K562 (cell line): ENCODE data around the gene EFCAB10. TPM values are rescaled to one million over a fixed set of nuclear protein-coding genes. Genes with fewer than 3 reads are reported as not detected.

Experiments
- ARNT ChIP-seq, 2 experiments: fragments of 450-650 bp; IDR thresholded peaks; 2 replicates each; pipeline ENCODE4 v1.6.1; 2016; ENCODE audit warnings: mild to moderate bottlenecking in 1 of 2
- CSDE1 ChIP-seq, 2 experiments: fragments of 450-650 bp; IDR thresholded peaks; 2 replicates each; pipeline ENCODE4 v1.6.1; 2016; ENCODE audit warnings: mild to moderate bottlenecking in 1 of 2
- FOXJ3 ChIP-seq: sonication (generic); formaldehyde crosslinking; IDR thresholded peaks from 2 replicates; pipeline ENCODE4 v1.4.0; 2020; ENCODE audit warnings: mild to moderate bottlenecking, missing genetic modification reagents
- GTF2E2 ChIP-seq: fragments of 200-800 bp; sonication (Bioruptor generic); IDR thresholded peaks from 2 replicates; pipeline ENCODE4 v1.6.1; 2016; ENCODE audit warnings: missing genetic modification characterization, missing compliant biosample characterization
- PCBP2 ChIP-seq: fragments of 200-400 bp; formaldehyde crosslinking; IDR thresholded peaks from 2 replicates; pipeline ENCODE4 v1.6.1; 2018; ENCODE audit warnings: low read length, low read depth, mild to moderate bottlenecking, moderate library complexity; ENCODE audit not compliant: poor library complexity, severe bottlenecking
- POLR2AphosphoS5 ChIP-seq: IDR thresholded peaks from 2 replicates; pipeline ENCODE4 v1.6.1; 2011; ENCODE audit warnings: mild to moderate bottlenecking, low read depth, low read length, moderate library complexity; ENCODE audit not compliant: control insufficient read depth, insufficient read depth
- SAP30 ChIP-seq: fragments of 200-600 bp; sonication (generic); IDR thresholded peaks from 2 replicates; pipeline ENCODE4 v1.6.1; 2012; ENCODE audit warnings: borderline replicate concordance, low read depth, mild to moderate bottlenecking, moderate library complexity, low read length, control low read depth, inconsistent platforms; ENCODE audit not compliant: insufficient read depth, poor library complexity, severe bottlenecking
- TSHZ1 ChIP-seq: fragments of 250-450 bp; sonication (Bioruptor Pico); IDR thresholded peaks from 2 replicates; pipeline ENCODE4 v1.4.0; 2020; ENCODE audit warnings: mild to moderate bottlenecking, moderate library complexity
- ZBTB7A ChIP-seq: IDR thresholded peaks from 2 replicates; pipeline ENCODE4 v1.6.1; 2011; ENCODE audit warnings: low read depth, mild to moderate bottlenecking, low read length, moderate library complexity, borderline replicate concordance; ENCODE audit not compliant: control insufficient read depth
- ZNF124 ChIP-seq: sonication (generic); formaldehyde crosslinking; IDR thresholded peaks from 2 replicates; pipeline ENCODE4 v1.8.1; 2022; ENCODE audit warnings: missing genetic modification reagents
- ZNF174 ChIP-seq: fragments of 250-450 bp; sonication (Bioruptor Pico); IDR thresholded peaks from 2 replicates; pipeline ENCODE4 v1.4.0; 2020; ENCODE audit warnings: mild to moderate bottlenecking
- ZNF57 ChIP-seq: fragments of 450-650 bp; formaldehyde crosslinking; IDR thresholded peaks from 2 replicates; pipeline ENCODE4 v1.4.0; 2020; ENCODE audit warnings: mild to moderate bottlenecking, moderate library complexity
- polyA plus RNA-seq, 8 experiments: library from polyadenylated mRNA; depleted of rRNA in 4 of 8; stranded (reverse) in 5 of 8; unstranded in 3 of 8; fragments of >200 nt; fragmentation: Nextera tagmentation in 2 of 8; fragmentation: Illumina TruSeq in 1 of 8; extraction: Ambion mirVana in 2 of 8; extraction: Trizol in 1 of 8; gene quantifications; 2 replicates each; pipeline versions ENCODE4 v1.2.1 to v1.2.3, GENCODE V29; 2011 to 2014; ENCODE audit warnings: inconsistent platforms in 1 of 8, missing spikeins in 1 of 8
- total RNA-seq, 7 experiments: library from RNA; depleted of rRNA in 6 of 7; stranded (reverse); fragments of >200 nt in 6 of 7; fragmentation: Illumina TruSeq in 2 of 7; extraction: Trizol in 2 of 7; gene quantifications; 2 replicates each; pipeline versions ENCODE4 v1.2.1 to v1.2.3, GENCODE V29; 2011 to 2021; ENCODE audit warnings: low replicate concordance in 1 of 7
- TF ChIP-seq, protein P1 (sequence below): fragments of 450-650 bp; IDR thresholded peaks from 2 replicates; pipeline ENCODE4 v1.6.1; 2018; ENCODE audit not compliant: partially characterized antibody
- TF ChIP-seq, protein P2 (sequence below): fragments of 250-450 bp; sonication (Bioruptor Pico); IDR thresholded peaks from 2 replicates; pipeline ENCODE4 v1.9.0; 2021; ENCODE audit warnings: mild to moderate bottlenecking

EFCAB10 gene
- total and polyA plus RNA-seq, 9 of the 15 experiments (the other 6 are each of a cell fraction or from before 2014, with no cell fraction given): 5.0 to 21.4 (median 16.8) TPM

- TF ChIP-seq, protein P1, sequence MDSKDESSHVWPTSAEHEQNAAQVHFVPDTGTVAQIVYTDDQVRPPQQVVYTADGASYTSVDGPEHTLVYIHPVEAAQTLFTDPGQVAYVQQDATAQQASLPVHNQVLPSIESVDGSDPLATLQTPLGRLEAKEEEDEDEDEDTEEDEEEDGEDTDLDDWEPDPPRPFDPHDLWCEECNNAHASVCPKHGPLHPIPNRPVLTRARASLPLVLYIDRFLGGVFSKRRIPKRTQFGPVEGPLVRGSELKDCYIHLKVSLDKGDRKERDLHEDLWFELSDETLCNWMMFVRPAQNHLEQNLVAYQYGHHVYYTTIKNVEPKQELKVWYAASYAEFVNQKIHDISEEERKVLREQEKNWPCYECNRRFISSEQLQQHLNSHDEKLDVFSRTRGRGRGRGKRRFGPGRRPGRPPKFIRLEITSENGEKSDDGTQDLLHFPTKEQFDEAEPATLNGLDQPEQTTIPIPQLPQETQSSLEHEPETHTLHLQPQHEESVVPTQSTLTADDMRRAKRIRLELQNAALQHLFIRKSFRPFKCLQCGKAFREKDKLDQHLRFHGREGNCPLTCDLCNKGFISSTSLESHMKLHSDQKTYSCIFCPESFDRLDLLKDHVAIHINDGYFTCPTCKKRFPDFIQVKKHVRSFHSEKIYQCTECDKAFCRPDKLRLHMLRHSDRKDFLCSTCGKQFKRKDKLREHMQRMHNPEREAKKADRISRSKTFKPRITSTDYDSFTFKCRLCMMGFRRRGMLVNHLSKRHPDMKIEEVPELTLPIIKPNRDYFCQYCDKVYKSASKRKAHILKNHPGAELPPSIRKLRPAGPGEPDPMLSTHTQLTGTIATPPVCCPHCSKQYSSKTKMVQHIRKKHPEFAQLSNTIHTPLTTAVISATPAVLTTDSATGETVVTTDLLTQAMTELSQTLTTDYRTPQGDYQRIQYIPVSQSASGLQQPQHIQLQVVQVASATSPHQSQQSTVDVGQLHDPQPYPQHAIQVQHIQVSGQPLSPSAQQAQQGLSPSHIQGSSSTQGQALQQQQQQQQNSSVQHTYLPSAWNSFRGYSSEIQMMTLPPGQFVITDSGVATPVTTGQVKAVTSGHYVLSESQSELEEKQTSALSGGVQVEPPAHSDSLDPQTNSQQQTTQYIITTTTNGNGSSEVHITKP: peak; percentile 59
- TF ChIP-seq, protein P2, sequence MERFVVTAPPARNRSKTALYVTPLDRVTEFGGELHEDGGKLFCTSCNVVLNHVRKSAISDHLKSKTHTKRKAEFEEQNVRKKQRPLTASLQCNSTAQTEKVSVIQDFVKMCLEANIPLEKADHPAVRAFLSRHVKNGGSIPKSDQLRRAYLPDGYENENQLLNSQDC: no peak; the same call in 1 of the 2 replicates
- TF ChIP-seq ZNF124 (CRISPR knock-in tag) (no peak), FOXJ3 (CRISPR knock-in tag) (no peak), PCBP2 (no peak), ARNT (IDR thresholded peaks at IDR 0.05) (peak in 1 of 2 experiments; percentile 86; a peak in 2 of 4 replicates), ZNF57 (CRISPR knock-in tag) (no peak), ZNF174 (no peak), SAP30 (peak; percentile 94), CSDE1 (IDR thresholded peaks at IDR 0.05) (peak in 1 of 2 experiments; percentile 91; a peak in 2 of 4 replicates), POLR2AphosphoS5 (peak; percentile 97), TSHZ1 (CRISPR knock-in tag) (no peak), ZBTB7A (peak; percentile 16; the same call in 1 of the 2 replicates), GTF2E2 (tag) (peak; percentile 96)
Observed at GRCh38 chr7:105531792-105532671, 49.3 kb downstream of the EFCAB10 start, which contains the start of gene RINT1 (continued).
